Neural progenitor cell (in vitro differentiated cells): ENCODE measurements around the gene CUBN.

Experiments
- EZH2 ChIP-seq: fragments of 200-600 bp; sonication (generic); IDR thresholded peaks from 2 replicates; pipeline ENCODE4 v1.6.1; 2017; ENCODE audit warnings: antibody characterized with exemption, mild to moderate bottlenecking, moderate library complexity
- EZH2phosphoT487 ChIP-seq: fragments of 200-600 bp; sonication (generic); IDR thresholded peaks from 2 replicates; pipeline ENCODE4 v1.6.1; 2017; ENCODE audit warnings: antibody characterized with exemption
- TF ChIP-seq, protein P1 (sequence below): fragments of 200-600 bp; sonication (generic); IDR thresholded peaks from 2 replicates; pipeline ENCODE4 v1.5.1; 2017; ENCODE audit warnings: antibody characterized with exemption, mild to moderate bottlenecking

DNA sequence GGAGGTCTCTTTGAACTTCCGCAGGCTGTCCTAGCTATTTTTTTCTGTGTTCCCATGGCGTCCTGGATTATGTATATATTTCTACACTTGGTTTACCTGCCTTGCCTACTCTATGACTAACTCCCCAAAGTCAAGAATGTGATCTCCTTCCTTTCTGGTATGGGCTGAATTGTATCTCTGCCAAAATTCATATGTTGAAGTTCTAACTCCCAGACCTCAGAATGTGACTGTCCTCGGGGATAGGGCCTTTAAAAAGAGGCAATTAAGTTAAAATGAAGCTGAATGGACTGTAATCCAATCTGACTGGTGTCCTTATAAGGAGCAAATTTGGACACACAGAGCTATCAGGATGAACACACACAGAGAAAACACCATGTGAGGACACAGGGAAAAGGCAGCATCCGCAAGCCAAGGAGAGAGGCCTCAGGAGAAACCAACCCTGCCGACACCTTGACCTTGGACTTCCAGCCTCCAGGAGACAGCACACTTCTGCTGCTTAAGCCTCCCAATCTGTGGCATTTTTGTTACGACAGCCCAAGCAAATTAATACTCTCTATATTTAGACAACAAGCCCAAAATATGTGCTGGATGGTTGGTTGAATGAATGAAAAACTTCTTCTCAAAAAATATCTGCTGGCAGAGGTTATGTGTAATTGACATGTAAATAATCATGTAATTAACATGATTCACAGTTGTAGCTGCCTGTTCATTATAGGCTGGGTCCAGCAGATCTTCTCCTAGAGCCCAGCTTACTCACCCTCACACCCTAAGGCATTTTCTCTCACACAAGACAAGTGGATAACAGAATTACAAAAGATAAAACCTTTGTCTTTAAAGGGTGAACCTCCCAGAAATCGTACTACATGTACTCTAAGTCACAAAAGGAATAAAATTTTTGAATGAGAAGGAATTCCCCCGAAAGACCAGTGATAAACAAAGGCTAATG is 123.7 kb downstream of the CUBN start:
- no peak for TF ChIP-seq EZH2
- TF ChIP-seq, protein P1, sequence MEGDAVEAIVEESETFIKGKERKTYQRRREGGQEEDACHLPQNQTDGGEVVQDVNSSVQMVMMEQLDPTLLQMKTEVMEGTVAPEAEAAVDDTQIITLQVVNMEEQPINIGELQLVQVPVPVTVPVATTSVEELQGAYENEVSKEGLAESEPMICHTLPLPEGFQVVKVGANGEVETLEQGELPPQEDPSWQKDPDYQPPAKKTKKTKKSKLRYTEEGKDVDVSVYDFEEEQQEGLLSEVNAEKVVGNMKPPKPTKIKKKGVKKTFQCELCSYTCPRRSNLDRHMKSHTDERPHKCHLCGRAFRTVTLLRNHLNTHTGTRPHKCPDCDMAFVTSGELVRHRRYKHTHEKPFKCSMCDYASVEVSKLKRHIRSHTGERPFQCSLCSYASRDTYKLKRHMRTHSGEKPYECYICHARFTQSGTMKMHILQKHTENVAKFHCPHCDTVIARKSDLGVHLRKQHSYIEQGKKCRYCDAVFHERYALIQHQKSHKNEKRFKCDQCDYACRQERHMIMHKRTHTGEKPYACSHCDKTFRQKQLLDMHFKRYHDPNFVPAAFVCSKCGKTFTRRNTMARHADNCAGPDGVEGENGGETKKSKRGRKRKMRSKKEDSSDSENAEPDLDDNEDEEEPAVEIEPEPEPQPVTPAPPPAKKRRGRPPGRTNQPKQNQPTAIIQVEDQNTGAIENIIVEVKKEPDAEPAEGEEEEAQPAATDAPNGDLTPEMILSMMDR = no peak
- no peak for TF ChIP-seq EZH2phosphoT487
